Left ventricle myocardium inferior (tissue), 1 donor: ENCODE results near the gene POLR2I. TPM values are rescaled to one million over a fixed set of nuclear protein-coding genes. Genes with fewer than 3 reads are reported as not detected.

ENCODE experiments used
- DNase-seq: peaks from one replicate; pipeline ENCODE4 v3.0.0-alpha.2; 2020
- H3K27ac ChIP-seq: fragments of 200-600 bp; replicated peaks from 2 replicates; pipeline ENCODE4 v1.8.0; 2021
- H3K27me3 ChIP-seq: fragments of 200-600 bp; 2 replicates; pipeline ENCODE4 v1.8.0; 2021; ENCODE audit warnings: low read depth
- H3K36me3 ChIP-seq: fragments of 200-600 bp; 2 replicates; pipeline ENCODE4 v1.8.0; 2021
- H3K4me1 ChIP-seq: fragments of 200-600 bp; 2 replicates; pipeline ENCODE4 v1.8.0; 2021
- H3K4me3 ChIP-seq: fragments of 200-600 bp; 2 replicates; pipeline ENCODE4 v1.8.0; 2021; ENCODE audit warnings: mild to moderate bottlenecking, moderate library complexity
- H3K9me3 ChIP-seq: fragments of 200-600 bp; replicated peaks from 2 replicates; pipeline ENCODE4 v1.8.0; 2021
- CTCF ChIP-seq: fragments of 200-600 bp; IDR thresholded peaks from 2 replicates; pipeline ENCODE4 v1.8.0; 2021; ENCODE audit warnings: antibody characterized with exemption, mild to moderate bottlenecking, borderline replicate concordance
- intact Hi-C: fragments of 100-400 bp; cut with micrococcal nuclease; formaldehyde crosslinking; loops from one replicate; pipeline ENCODE4 v1.11.0; 2022
- long read RNA-seq: library from polyadenylated mRNA; unstranded; transcript quantifications from one replicate; pipeline ENCODE4 v2.0.0, GENCODE V29; 2021
- total RNA-seq: library from RNA; stranded (reverse); fragmentation: NEBNext Ultra II Directional; extraction: Animal tissue kit (Norgen Biotek cat#: 25700); gene quantifications from one replicate; pipeline ENCODE4 v1.2.1, GENCODE V29; 2021
- donor health status: DM: no; HTN: yes; CAD: no; lungs with severe emphysema.

POLR2I gene
- total RNA-seq, result 130 TPM
- long read RNA-seq, transcript POLR2I-202 (5 exons, 368 nt), result minor isoform, 5 of 85 reads
- long read RNA-seq, transcript POLR2I-201 (6 exons, 913 nt), result major isoform, 57 of 85 reads
- long read RNA-seq, transcript POLR2I-206 (5 exons, 542 nt), result minor isoform, 14 of 85 reads
- long read RNA-seq, partial matches to known transcripts, result 4 of 85 reads
- long read RNA-seq, other reads (novel, unspliced or antisense), result 3 of 85 reads

GRCh38 chr19:36114721-36115452 is at the start of gene POLR2I:
POLR2I (minus strand) TSS chr19:36114875; CDS start chr19:36114856, 19 bp downstream.
- no peaks in the 10 kb centered on the region for H3K27me3 ChIP-seq
- TF ChIP-seq CTCF, result no peak
- H3K4me3 ChIP-seq, result peak within 1 kb of the TSS; percentile 83
- no peaks in the 10 kb centered on the region for H3K9me3 ChIP-seq
- peak; percentile 99 for DNase-seq
- intact Hi-C loops, result no loop called here
- H3K27ac ChIP-seq, result peak within 1 kb of the TSS; percentile 93
- H3K36me3 ChIP-seq, result peaks cover 44% of the 10 kb centered on the region
- peaks cover 35% of the 10 kb centered on the region for H3K4me1 ChIP-seq

- Histone ChIP-seq H3K4me1 (peaks cover 13% of the 10 kb centered on the region), H3K36me3 (peaks cover 21% of the 10 kb centered on the region), H3K9me3 (no peaks in the 10 kb centered on the region), H3K27me3 (no peaks in the 10 kb centered on the region), H3K4me3 (no peak overlapping the region), H3K27ac (no peak overlapping the region)
- no peak for TF ChIP-seq CTCF
- intact Hi-C loops, result no loop called here
- no peak for DNase-seq
These were observed 49.1 kb upstream of the POLR2I start for GRCh38 chr19:36163813-36164212.

DNA sequence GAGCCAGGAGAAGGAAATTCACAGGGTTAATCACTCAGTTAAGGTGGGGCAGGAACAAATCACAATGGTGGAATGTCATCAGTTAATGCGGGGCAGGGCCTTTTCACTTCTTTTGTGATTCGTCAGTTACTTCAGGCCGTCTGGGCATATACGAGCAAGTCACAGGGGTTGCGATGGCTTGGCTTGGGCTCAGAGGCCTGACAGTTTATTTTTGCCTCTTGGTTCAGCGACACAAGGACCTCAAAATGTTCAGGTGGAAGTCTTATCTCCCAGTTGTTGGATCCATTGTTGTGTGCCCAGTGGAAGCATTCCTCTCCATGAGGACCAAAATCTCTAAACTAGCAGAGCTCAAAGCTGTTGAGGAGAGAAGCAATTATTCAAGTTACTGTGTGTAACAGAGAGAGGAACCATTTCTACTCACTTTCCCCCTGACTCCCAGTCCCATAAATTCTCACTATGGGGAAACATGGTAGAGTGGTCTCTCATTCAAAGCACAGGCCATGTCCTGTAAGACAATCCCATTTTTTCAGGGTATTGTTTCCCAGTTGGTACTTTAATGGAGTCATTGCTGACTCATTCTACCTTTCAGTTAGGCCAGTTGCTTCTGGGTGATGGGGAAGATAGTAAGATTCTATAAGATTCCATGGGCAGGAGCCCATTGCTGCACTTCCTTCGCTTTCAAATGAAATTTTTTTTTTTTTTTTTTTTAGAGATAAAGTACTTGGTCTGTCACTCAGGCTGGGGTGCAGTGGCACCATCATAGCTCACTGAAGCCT is 46.3 kb upstream of the POLR2I start:
- H3K4me3 ChIP-seq, result no peak overlapping the region
- H3K9me3 ChIP-seq, result no peaks in the 10 kb centered on the region
- H3K36me3 ChIP-seq, result peaks cover 10% of the 10 kb centered on the region
- no peaks in the 10 kb centered on the region for H3K27me3 ChIP-seq
- DNase-seq, result no peak
- peaks cover 15% of the 10 kb centered on the region for H3K4me1 ChIP-seq
- intact Hi-C loops, result no loop called here
- TF ChIP-seq CTCF, result no peak
- H3K27ac ChIP-seq, result peak overlapping the region; percentile 61

DNA sequence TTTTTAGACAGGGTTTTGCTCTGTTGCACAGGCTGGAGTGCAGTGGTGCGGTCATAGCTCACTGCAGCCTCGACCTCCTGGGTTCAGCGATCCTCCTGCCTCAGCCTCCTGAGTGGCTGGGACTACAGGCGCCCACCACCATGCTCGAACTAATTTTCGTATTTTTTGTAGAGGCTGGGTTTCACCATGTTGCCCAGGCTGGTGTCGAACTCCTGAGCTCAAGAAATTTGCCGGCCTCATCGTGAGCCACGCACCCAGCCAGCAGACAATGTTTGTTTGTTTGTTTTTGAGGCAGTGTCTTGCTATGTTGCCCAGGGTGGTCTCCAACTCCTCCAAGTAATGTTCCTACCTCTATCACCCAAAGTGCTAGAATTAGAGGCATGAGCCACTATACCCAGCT is 38.5 kb upstream of the POLR2I start:
- TF ChIP-seq CTCF, result no peak
- Histone ChIP-seq H3K4me3 (peak overlapping the region; percentile 85), H3K4me1 (peaks cover 78% of the 10 kb centered on the region), H3K9me3 (no peaks in the 10 kb centered on the region), H3K36me3 (peaks cover 28% of the 10 kb centered on the region), H3K27ac (peak overlapping the region; percentile 99), H3K27me3 (no peaks in the 10 kb centered on the region)
- intact Hi-C loops, result no loop called here
- DNase-seq, result no peak

DNA sequence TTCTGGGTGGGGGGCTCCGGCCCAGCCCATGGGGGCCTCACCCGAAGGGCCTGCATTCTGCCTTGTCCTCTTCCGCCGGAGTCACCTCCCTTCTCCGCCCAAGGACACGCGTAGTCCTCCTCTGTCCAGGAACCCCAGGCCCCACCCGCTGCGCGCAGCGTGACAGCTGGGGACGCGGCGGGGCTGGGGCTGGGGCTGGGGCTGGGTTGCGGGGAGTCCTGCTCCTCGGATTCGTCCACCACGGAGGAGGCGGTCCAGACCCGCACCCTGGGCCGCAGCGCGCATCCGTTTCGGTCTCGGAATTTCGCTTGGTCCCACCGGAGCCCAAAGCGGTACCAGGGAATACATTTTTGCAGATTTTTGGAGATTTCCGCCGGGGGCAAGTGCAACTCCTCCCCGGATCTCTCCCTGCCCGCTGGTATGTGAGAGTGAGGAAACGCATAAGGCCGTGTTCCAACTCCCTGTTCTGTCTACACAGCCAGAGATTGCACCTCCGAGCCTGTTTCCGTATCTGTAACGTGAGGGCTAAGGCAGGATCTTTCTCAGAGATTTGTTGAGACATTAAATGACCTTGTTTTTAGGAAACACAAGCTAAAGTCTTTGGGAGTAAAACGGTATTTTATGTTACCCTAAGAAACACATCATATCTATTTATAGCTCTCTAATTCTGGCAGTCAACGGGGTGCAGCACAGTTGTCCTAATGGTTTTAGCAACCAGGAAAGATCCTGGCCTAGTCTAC is 37.8 kb upstream of the POLR2I start, which contains the start of gene COX7A1:
TSS of gene COX7A1 (minus strand) at position 96 of the 740 bp plus-strand sequence. CDS start at position 56, 40 bp downstream.
- Histone ChIP-seq H3K27ac (peak within 1 kb of the TSS; percentile 99), H3K36me3 (peaks cover 34% of the 10 kb centered on the region), H3K4me3 (peak within 1 kb of the TSS; percentile 85), H3K4me1 (peaks cover 84% of the 10 kb centered on the region), H3K9me3 (no peaks in the 10 kb centered on the region), H3K27me3 (no peaks in the 10 kb centered on the region)
- DNase-seq, result peak; percentile 87
- intact Hi-C loops, result no loop called here
- TF ChIP-seq CTCF, result no peak
